PFSK-1 (cell line): ENCODE results near the gene F10.

Experiments
- FOXP2 ChIP-seq: optimal IDR thresholded peaks from 2 replicates; pipeline ENCODE3; 2011; ENCODE audit warnings: borderline replicate concordance, control low read depth, inconsistent platforms; ENCODE audit not compliant: insufficient read depth; ENCODE audit errors: extremely low read length, extremely low read depth
- POLR2AphosphoS5 ChIP-seq: IDR thresholded peaks from 2 replicates; pipeline ENCODE4 v1.6.1; 2012; ENCODE audit warnings: low read depth, mild to moderate bottlenecking, control low read depth, low read length, moderate library complexity
- REST ChIP-seq, 2 experiments: IDR thresholded peaks; 2 replicates each; pipeline versions ENCODE4 v1.6.1 to v1.8.0; 2011 to 2012; ENCODE audit warnings: low read depth in 2 of 2, low read length in 2 of 2, control low read depth in 1 of 2, inconsistent platforms in 1 of 2, mild to moderate bottlenecking in 1 of 2, moderate library complexity in 1 of 2; ENCODE audit not compliant: insufficient read depth in 1 of 2
- SIN3A ChIP-seq: IDR thresholded peaks from 2 replicates; pipeline ENCODE4 v1.6.1; 2012; ENCODE audit warnings: mild to moderate bottlenecking, low read length, moderate library complexity, borderline replicate concordance; ENCODE audit not compliant: insufficient read depth
- TAF1 ChIP-seq: IDR thresholded peaks from 2 replicates; pipeline ENCODE4 v1.6.1; 2012; ENCODE audit warnings: low read length, control low read depth, borderline replicate concordance; ENCODE audit not compliant: insufficient read depth

The F10 gene

GRCh38 chr13:113096052-113096744 lies 26.4 kb upstream of the F10 start:
- TF ChIP-seq FOXP2 (no peak), TAF1 (no peak), REST (IDR thresholded peaks at IDR 0.05; ENCODE audit: insufficient read depth in 1 of 2, low read depth in 2 of 2, low read length in 2 of 2) (no peak), POLR2AphosphoS5 (no peak), SIN3A (no peak)

DNA sequence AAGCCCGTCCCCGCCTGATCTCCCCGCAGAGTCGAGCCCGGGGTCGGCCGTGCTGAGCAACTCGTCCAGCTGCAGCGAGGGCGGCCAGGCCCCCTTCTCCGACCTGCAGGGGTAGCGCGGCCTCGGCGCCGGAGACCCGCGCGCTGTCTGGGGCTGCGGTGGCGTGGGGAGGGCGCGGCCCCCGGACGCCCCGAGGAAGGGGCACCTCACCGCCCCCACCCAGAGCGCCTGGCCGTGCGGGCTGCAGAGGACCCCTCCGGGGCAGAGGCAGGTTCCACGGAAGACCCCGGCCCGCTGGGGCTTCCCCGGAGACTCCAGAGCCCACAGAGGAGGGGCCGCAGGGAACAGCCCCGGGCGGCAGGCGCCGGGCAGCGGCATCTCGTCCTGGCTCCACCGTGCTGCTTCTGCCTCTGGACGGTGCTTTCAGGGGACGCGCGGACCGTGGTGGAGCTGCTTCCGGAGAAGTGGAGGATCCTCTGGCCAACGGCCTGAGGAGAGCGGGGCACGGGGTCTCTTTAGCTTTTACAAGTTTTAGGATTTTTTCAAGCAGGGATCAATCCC lies 25.8 kb upstream of the F10 start:
- TF ChIP-seq TAF1 = no peak
- TF ChIP-seq FOXP2 = no peak
- no peak for TF ChIP-seq POLR2AphosphoS5
- no peak for TF ChIP-seq SIN3A
- no peak for TF ChIP-seq REST (IDR thresholded peaks at IDR 0.05; ENCODE audit: insufficient read depth in 1 of 2, low read depth in 2 of 2, low read length in 2 of 2)

GRCh38 chr13:113097651-113098050 lies 24.9 kb upstream of the F10 start:
- TF ChIP-seq SIN3A (no peak), REST (IDR thresholded peaks at IDR 0.05; ENCODE audit: insufficient read depth in 1 of 2, low read depth in 2 of 2, low read length in 2 of 2) (no peak), FOXP2 (no peak), POLR2AphosphoS5 (no peak), TAF1 (no peak)

- TF ChIP-seq FOXP2 = no peak
- no peak for TF ChIP-seq SIN3A
- TF ChIP-seq POLR2AphosphoS5 = no peak
- TF ChIP-seq REST (IDR thresholded peaks at IDR 0.05; ENCODE audit: insufficient read depth in 1 of 2, low read depth in 2 of 2, low read length in 2 of 2) = no peak
- no peak for TF ChIP-seq TAF1
Measured at GRCh38 chr13:113098162-113098732, 24.4 kb upstream of the F10 start.
